NB4 (cell line): Measurements from ENCODE around the gene LRRC26.

ENCODE experiments used
- CTCF ChIP-seq: IDR thresholded peaks from one replicate; pipeline ENCODE4 v1.5.1; 2012; ENCODE audit warnings: low read depth, low read length
- MAX ChIP-seq: IDR thresholded peaks from 2 replicates; pipeline ENCODE4 v1.6.1; 2011; ENCODE audit warnings: low read depth, low read length
- POLR2A ChIP-seq: IDR thresholded peaks from 2 replicates; pipeline ENCODE4 v1.6.1; 2011; ENCODE audit warnings: mild to moderate bottlenecking; ENCODE audit not compliant: insufficient read length; ENCODE audit errors: extremely low read depth

GRCh38 chr9:137191245-137191644 is 21.4 kb upstream of the LRRC26 start:
- TF ChIP-seq POLR2A: no peak
- no peak for TF ChIP-seq CTCF
- TF ChIP-seq MAX: no peak
